HepG2 (cell line): ENCODE results near the gene HSDL1. TPM values are rescaled to one million over a fixed set of nuclear protein-coding genes. Genes with fewer than 3 reads are reported as not detected.

Experiments
- AKNA ChIP-seq: sonication (generic); formaldehyde crosslinking; IDR thresholded peaks from 2 replicates; pipeline ENCODE4 v1.4.0; 2020; ENCODE audit warnings: missing genetic modification reagents, borderline replicate concordance
- ELK4 ChIP-seq: sonication (generic); formaldehyde crosslinking; IDR thresholded peaks from 2 replicates; pipeline ENCODE4 v1.9.0; 2021; ENCODE audit warnings: missing genetic modification reagents, borderline replicate concordance
- HDAC6 ChIP-seq: fragments of 200-600 bp; sonication (generic); IDR thresholded peaks from 2 replicates; pipeline ENCODE4 v1.7.0; 2017; ENCODE audit warnings: mild to moderate bottlenecking, antibody characterized with exemption, low read length, low read depth
- HHEX ChIP-seq: IDR thresholded peaks from 2 replicates; pipeline ENCODE4 v1.6.1; 2016; ENCODE audit warnings: control low read depth
- JUNB ChIP-seq: sonication (generic); formaldehyde crosslinking; IDR thresholded peaks from 2 replicates; pipeline ENCODE4 v1.8.0; 2022; ENCODE audit warnings: missing genetic modification reagents, mild to moderate bottlenecking, borderline replicate concordance
- MLX ChIP-seq: IDR thresholded peaks from 2 replicates; pipeline ENCODE4 v1.6.1; 2016
- PPARG ChIP-seq: conservative IDR thresholded peaks from 2 replicates; pipeline ENCODE4 v1.6.1; 2016; ENCODE audit warnings: missing biosample characterization, missing genetic modification reagents
- YEATS2 ChIP-seq: sonication (generic); formaldehyde crosslinking; IDR thresholded peaks from 2 replicates; pipeline ENCODE4 v1.4.0; 2020; ENCODE audit warnings: missing genetic modification reagents, borderline replicate concordance
- ZNF407 ChIP-seq: sonication (generic); formaldehyde crosslinking; IDR thresholded peaks from one replicate; pipeline ENCODE4 v1.5.1; 2020; ENCODE audit warnings: mild to moderate bottlenecking, missing genetic modification reagents; ENCODE audit errors: not compliant biosample characterization
- ZNF597 ChIP-seq: sonication (generic); formaldehyde crosslinking; IDR thresholded peaks from 2 replicates; pipeline ENCODE4 v1.5.0; 2020; ENCODE audit warnings: missing genetic modification reagents
- ZNF737 ChIP-seq: sonication (generic); formaldehyde crosslinking; IDR thresholded peaks from 2 replicates; pipeline ENCODE4 v1.5.0; 2020; ENCODE audit warnings: missing genetic modification reagents, mild to moderate bottlenecking, borderline replicate concordance
- ZSCAN30 ChIP-seq: sonication (generic); formaldehyde crosslinking; IDR thresholded peaks from 2 replicates; pipeline ENCODE4 v1.5.0; 2020; ENCODE audit warnings: mild to moderate bottlenecking, missing genetic modification reagents
- polyA plus RNA-seq, 8 experiments: library from polyadenylated mRNA; depleted of rRNA in 3 of 8; stranded (reverse) in 7 of 8; unstranded in 1 of 8; fragments of >200 nt; fragmentation: Illumina TruSeq in 4 of 8; extraction: Trizol in 4 of 8; gene quantifications; 2 replicates each; pipeline versions ENCODE4 v1.2.1 to v1.2.3, GENCODE V29; 2011 to 2016; ENCODE audit warnings: low read depth in 4 of 8, missing spikeins in 1 of 8, mixed read lengths in 1 of 8; ENCODE audit not compliant: insufficient read depth in 1 of 8
- total RNA-seq, 5 experiments: library from RNA; depleted of rRNA; stranded (reverse); fragments of >200 nt; fragmentation: Illumina TruSeq; extraction: Trizol; gene quantifications; 2 replicates each; pipeline ENCODE4 v1.2.3, GENCODE V29; 2016; ENCODE audit warnings: low read depth in 1 of 5

HSDL1 gene
- total and polyA plus RNA-seq, 2 of the 13 experiments (the other 11 are each of a cell fraction or from before 2014, with no cell fraction given), result 49.2 to 49.7 TPM

GRCh38 chr16:84116720-84117493 lies 28.1 kb downstream of the HSDL1 start, which contains the start of gene MBTPS1 (continued):
- TF ChIP-seq AKNA (CRISPR knock-in tag) (no peak), YEATS2 (CRISPR knock-in tag) (peak; percentile 98), ELK4 (CRISPR knock-in tag) (no peak), JUNB (CRISPR knock-in tag) (no peak), ZNF407 (CRISPR knock-in tag) (peak; percentile 90), HHEX (no peak), ZSCAN30 (CRISPR knock-in tag) (no peak), PPARG (CRISPR knock-in tag) (peak; percentile 58), HDAC6 (no peak), ZNF597 (CRISPR knock-in tag) (no peak), ZNF737 (CRISPR knock-in tag) (peak; percentile 89; the same call in 1 of the 2 replicates), MLX (CRISPR knock-in tag) (peak; percentile 56; the same call in 1 of the 2 replicates)
